Neuronal stem cell (in vitro differentiated cells): Measurements from ENCODE around the gene ANO9. TPM values are rescaled to one million over a fixed set of nuclear protein-coding genes. Genes with fewer than 3 reads are reported as not detected.

Source experiments
- DNase-seq: peaks from one replicate; pipeline ENCODE4 v3.0.0-alpha.2; 2013; ENCODE audit warnings: low spot score
- H2AFZ ChIP-seq: one replicate; pipeline ENCODE4 v1.6.1; 2013; ENCODE audit warnings: mild to moderate bottlenecking, low read length, inconsistent platforms
- H2AK5ac ChIP-seq: 2 replicates; pipeline ENCODE4 v1.6.1; 2013; ENCODE audit warnings: low read depth, mild to moderate bottlenecking, inconsistent platforms, low read length, moderate library complexity, mixed read lengths
- H2BK120ac ChIP-seq: 2 replicates; pipeline ENCODE4 v1.6.1; 2013; ENCODE audit warnings: low read depth, mild to moderate bottlenecking, inconsistent platforms, low read length, moderate library complexity, mixed read lengths
- H2BK12ac ChIP-seq: one replicate; pipeline ENCODE4 v1.6.1; 2013; ENCODE audit warnings: low read length, inconsistent platforms
- H2BK15ac ChIP-seq: 2 replicates; pipeline ENCODE4 v1.6.1; 2013; ENCODE audit warnings: mild to moderate bottlenecking, low read length, inconsistent platforms, mixed read lengths
- H2BK5ac ChIP-seq: one replicate; pipeline ENCODE4 v1.6.1; 2013; ENCODE audit warnings: inconsistent platforms, mild to moderate bottlenecking, low read length, moderate library complexity
- H3K14ac ChIP-seq: one replicate; pipeline ENCODE4 v1.6.1; 2013; ENCODE audit warnings: low read length, inconsistent platforms
- H3K18ac ChIP-seq: 2 replicates; pipeline ENCODE4 v1.6.1; 2013; ENCODE audit warnings: low read length, inconsistent platforms
- H3K23ac ChIP-seq: 2 replicates; pipeline ENCODE4 v1.6.1; 2013; ENCODE audit warnings: low read depth, mild to moderate bottlenecking, mixed read lengths, low read length, inconsistent platforms; ENCODE audit not compliant: poor library complexity
- H3K27ac ChIP-seq: replicated peaks from 3 replicates; pipeline ENCODE4 v1.5.1; 2013; ENCODE audit warnings: low read length, inconsistent platforms
- H3K27me3 ChIP-seq, 3 experiments: 2 replicates each; pipeline ENCODE4 v1.6.1; 2013; ENCODE audit warnings: low read length in 3 of 3, mild to moderate bottlenecking in 2 of 3, inconsistent platforms in 1 of 3, low read depth in 1 of 3, mixed read lengths in 1 of 3, moderate library complexity in 1 of 3; ENCODE audit not compliant: control insufficient read depth in 3 of 3, insufficient read depth in 3 of 3
- H3K36me3 ChIP-seq, 2 donors: replicated peaks in 1 of 2; 2 replicates each; pipeline ENCODE4 v1.6.1; 2013; ENCODE audit warnings: low read length in 2 of 2; ENCODE audit not compliant: control insufficient read depth in 2 of 2, insufficient read depth in 2 of 2
- H3K4ac ChIP-seq: 2 replicates; pipeline ENCODE4 v1.6.1; 2013; ENCODE audit warnings: inconsistent platforms, mild to moderate bottlenecking, low read length, moderate library complexity
- H3K4me1 ChIP-seq, 2 donors: 1 replicate in 1 of 2; 2 replicates in 1 of 2; pipeline ENCODE4 v1.6.1; 2013; ENCODE audit warnings: low read length in 2 of 2, low read depth in 1 of 2; ENCODE audit not compliant: control insufficient read depth in 2 of 2, insufficient read depth in 1 of 2
- H3K4me2 ChIP-seq: one replicate; pipeline ENCODE4 v1.6.1; 2013; ENCODE audit warnings: mild to moderate bottlenecking, low read length, inconsistent platforms; ENCODE audit not compliant: insufficient read depth, poor library complexity, severe bottlenecking
- H3K4me3 ChIP-seq, 2 donors: 2 replicates each; pipeline ENCODE4 v1.5.1; 2013; ENCODE audit warnings: low read length in 2 of 2, mild to moderate bottlenecking in 2 of 2, inconsistent platforms in 1 of 2, moderate library complexity in 1 of 2
- H3K79me1 ChIP-seq: one replicate; pipeline ENCODE4 v1.6.1; 2013; ENCODE audit warnings: low read depth, mild to moderate bottlenecking, inconsistent platforms, low read length, moderate library complexity
- H3K9ac ChIP-seq: one replicate; pipeline ENCODE4 v1.6.1; 2013; ENCODE audit warnings: mild to moderate bottlenecking, low read depth, low read length, inconsistent platforms; ENCODE audit not compliant: poor library complexity
- H3K9me3 ChIP-seq, 2 donors: replicated peaks in 1 of 2; 2 replicates each; pipeline versions ENCODE3 to v1.6.1; 2013; ENCODE audit warnings: low read length in 2 of 2, mild to moderate bottlenecking in 2 of 2, inconsistent platforms in 1 of 2, low read depth in 1 of 2, mixed read lengths in 1 of 2, moderate library complexity in 1 of 2; ENCODE audit not compliant: control insufficient read depth in 2 of 2, insufficient read depth in 1 of 2
- H4K8ac ChIP-seq: one replicate; pipeline ENCODE4 v1.6.1; 2013; ENCODE audit warnings: low read depth, mild to moderate bottlenecking, inconsistent platforms, low read length, moderate library complexity
- H4K91ac ChIP-seq: one replicate; pipeline ENCODE4 v1.6.1; 2013; ENCODE audit warnings: low read length, low read depth, mild to moderate bottlenecking, inconsistent platforms; ENCODE audit not compliant: poor library complexity
- WGBS, 2 donors: extraction: QIAGEN DNeasy Blood & Tissue Kit; methylation state at CpG; one replicate each; pipeline ENCODE4 v1.1.7; 2013; ENCODE audit warnings: missing lambda C conversion rate in 2 of 2, mixed read lengths in 1 of 2; ENCODE audit not compliant: insufficient read length in 2 of 2, insufficient replicate concordance in 1 of 2; ENCODE audit errors: extremely low coverage in 2 of 2; 5-methylcytosine and 5-hydroxymethylcytosine counted together
- polyA plus RNA-seq, 2 experiments: library from polyadenylated mRNA; stranded (reverse); fragments of 200-250 nt; gene quantifications; one replicate each; pipeline ENCODE4 v1.2.3, GENCODE V29; 2013

The ANO9 gene, protein sequence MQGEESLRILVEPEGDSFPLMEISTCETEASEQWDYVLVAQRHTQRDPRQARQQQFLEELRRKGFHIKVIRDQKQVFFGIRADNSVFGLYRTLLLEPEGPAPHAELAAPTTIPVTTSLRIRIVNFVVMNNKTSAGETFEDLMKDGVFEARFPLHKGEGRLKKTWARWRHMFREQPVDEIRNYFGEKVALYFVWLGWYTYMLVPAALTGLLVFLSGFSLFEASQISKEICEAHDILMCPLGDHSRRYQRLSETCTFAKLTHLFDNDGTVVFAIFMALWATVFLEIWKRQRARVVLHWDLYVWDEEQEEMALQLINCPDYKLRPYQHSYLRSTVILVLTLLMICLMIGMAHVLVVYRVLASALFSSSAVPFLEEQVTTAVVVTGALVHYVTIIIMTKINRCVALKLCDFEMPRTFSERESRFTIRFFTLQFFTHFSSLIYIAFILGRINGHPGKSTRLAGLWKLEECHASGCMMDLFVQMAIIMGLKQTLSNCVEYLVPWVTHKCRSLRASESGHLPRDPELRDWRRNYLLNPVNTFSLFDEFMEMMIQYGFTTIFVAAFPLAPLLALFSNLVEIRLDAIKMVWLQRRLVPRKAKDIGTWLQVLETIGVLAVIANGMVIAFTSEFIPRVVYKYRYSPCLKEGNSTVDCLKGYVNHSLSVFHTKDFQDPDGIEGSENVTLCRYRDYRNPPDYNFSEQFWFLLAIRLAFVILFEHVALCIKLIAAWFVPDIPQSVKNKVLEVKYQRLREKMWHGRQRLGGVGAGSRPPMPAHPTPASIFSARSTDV
- polyA plus RNA-seq (2013, experiment 1 of 2): 2.8 TPM
- polyA plus RNA-seq (2013, experiment 2 of 2): 1.9 TPM

DNA sequence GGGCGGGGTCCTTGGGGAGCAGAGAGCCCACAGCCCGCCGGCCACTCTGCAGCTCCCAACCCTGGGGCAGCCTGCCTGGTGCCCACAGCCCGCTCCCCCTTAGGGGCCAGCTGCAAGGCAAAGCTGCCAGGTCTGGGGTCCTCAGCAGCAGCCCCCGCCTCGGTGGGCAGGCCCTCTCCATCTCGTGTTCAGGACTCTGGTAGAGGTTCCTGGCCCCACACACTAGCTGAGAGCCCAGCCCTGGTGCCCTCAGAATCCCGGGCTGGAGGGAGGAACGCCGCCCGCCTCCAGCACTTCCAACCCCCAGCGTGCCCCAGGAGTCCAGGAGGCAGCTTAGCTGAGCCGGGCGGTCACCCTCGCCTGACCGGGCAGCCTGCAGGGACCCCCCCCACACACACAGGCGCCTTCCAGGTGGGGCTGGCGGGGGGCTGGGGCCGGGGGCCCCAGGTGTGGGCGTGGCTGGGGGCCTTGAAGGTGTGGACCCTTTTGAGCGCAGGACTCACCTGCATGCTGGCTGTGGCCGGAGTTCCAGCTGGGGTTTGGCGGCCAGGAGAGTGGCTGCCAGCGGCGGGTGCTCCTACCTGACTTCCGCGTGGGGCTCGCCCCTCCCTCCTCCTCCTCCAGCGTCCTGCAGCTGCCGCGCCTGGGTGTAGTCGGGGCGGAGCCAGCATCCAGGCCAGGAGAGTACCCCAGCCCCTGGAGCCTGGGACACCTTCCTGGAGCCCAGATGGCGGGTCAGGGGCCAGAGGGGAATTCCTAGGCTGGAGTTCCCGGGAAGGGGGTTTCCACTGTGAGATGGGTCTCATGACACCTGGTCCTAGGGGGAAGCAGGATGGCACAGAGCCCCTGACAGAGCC is at the start of gene ANO9:
ANO9 (minus strand) TSS at position 594 of the 857 bp plus-strand sequence; CDS start at position 509, 85 bp downstream.
- Histone ChIP-seq H2AK5ac (peak within 1 kb of the TSS; percentile 96), H2BK15ac (peak within 1 kb of the TSS; percentile 81), H2BK120ac (no peak within 1 kb of the TSS), H3K27me3 (peaks cover 0 to 38% (median 0%) of the 10 kb centered on the region in 3 experiments), H3K9me3 (peaks cover 0 to 5% of the 10 kb centered on the region in 2 donors), H3K27ac (no peak within 1 kb of the TSS), H3K18ac (peak within 1 kb of the TSS; percentile 94), H2AFZ (peak within 1 kb of the TSS; percentile 80), H3K9ac (no peak within 1 kb of the TSS), H3K23ac (peak within 1 kb of the TSS; percentile 80), H3K4ac (peak within 1 kb of the TSS; percentile 53), H4K8ac (peak within 1 kb of the TSS; percentile 82), H3K79me1 (peaks cover 5% of the 10 kb centered on the region), H3K4me3 (peak within 1 kb of the TSS in 1 of 2 donors; percentile 21), H3K36me3 (no peaks in the 10 kb centered on the region), H3K4me1 (peaks cover 6 to 12% of the 10 kb centered on the region in 2 donors), H2BK12ac (peak within 1 kb of the TSS; percentile 24), H3K4me2 (peak within 1 kb of the TSS; percentile 25), H3K14ac (peak within 1 kb of the TSS; percentile 71), H2BK5ac (peak within 1 kb of the TSS; percentile 71), H4K91ac (peak within 1 kb of the TSS; percentile 1)
- no CpG with 5 or more reads among the region's 35 CpGs for WGBS, 2 donors
- no peak for DNase-seq

DNA sequence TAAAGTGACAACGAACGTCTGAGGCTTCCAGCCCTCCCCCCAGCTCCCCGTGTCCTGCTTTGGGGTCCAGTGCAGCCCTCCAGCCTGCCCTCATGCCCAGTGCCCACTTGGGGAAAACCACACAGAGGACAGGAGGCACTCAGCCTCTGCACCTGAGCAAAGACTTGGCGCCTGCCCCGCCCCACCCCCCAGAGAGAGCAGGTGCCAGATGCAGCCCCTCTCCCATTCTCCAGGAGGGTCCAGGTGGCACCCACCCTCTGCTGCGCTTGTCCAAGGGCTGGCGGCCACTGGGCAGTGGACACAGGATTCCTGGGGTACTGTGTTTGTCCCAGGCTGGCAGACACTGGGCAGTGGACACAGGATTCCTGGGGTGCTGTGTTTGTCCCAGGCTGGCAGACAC is 49.5 kb upstream of the ANO9 start:
- no peak overlapping the region for H2BK5ac ChIP-seq
- no peak overlapping the region for H4K91ac ChIP-seq
- H3K9me3 ChIP-seq: no peaks in the 10 kb centered on the region
- no peak overlapping the region for H2AFZ ChIP-seq
- no CpG with 5 or more reads among the region's 7 CpGs for WGBS, 2 donors
- H3K4me3 ChIP-seq: no peak overlapping the region
- H2BK12ac ChIP-seq: no peak overlapping the region
- H2BK15ac ChIP-seq: no peak overlapping the region
- H4K8ac ChIP-seq: no peak overlapping the region
- no peak overlapping the region for H3K23ac ChIP-seq
- peaks cover 25 to 55% of the 10 kb centered on the region in 2 donors for H3K36me3 ChIP-seq
- H3K9ac ChIP-seq: no peak overlapping the region
- no peak overlapping the region for H2AK5ac ChIP-seq
- no peaks in the 10 kb centered on the region for H3K27me3 ChIP-seq
- H3K14ac ChIP-seq: no peak overlapping the region
- H2BK120ac ChIP-seq: no peak overlapping the region
- H3K79me1 ChIP-seq: peaks cover 7% of the 10 kb centered on the region
- no peak for DNase-seq
- no peak overlapping the region for H3K4me2 ChIP-seq
- H3K4me1 ChIP-seq: no peaks in the 10 kb centered on the region
- no peak overlapping the region for H3K18ac ChIP-seq
- H3K4ac ChIP-seq: no peak overlapping the region
- no peak overlapping the region for H3K27ac ChIP-seq

DNA sequence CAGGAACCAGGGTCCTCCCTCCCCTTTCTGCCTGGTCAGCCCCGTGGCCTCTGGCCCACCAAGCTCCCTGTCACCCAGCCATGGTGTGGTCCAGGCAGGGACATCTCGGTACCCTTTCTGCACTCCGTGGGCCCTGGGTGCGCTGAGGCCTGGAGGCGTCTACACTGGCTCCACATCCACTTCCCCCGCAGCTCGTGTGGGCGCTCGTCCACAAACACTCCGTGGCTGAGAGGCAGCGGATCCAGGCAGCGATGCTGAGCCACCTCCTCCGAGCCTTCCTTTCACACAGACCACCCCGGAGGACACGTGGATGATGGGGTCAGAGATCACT is 49.1 kb upstream of the ANO9 start:
- H4K8ac ChIP-seq: no peak overlapping the region
- no peak overlapping the region for H3K27ac ChIP-seq
- DNase-seq: no peak
- H3K4me1 ChIP-seq: no peaks in the 10 kb centered on the region
- H3K4ac ChIP-seq: no peak overlapping the region
- H3K9me3 ChIP-seq: no peaks in the 10 kb centered on the region
- no peak overlapping the region for H2BK5ac ChIP-seq
- no peak overlapping the region for H3K18ac ChIP-seq
- no peak overlapping the region for H2BK15ac ChIP-seq
- no peaks in the 10 kb centered on the region for H3K27me3 ChIP-seq
- no peak overlapping the region for H2BK120ac ChIP-seq
- H3K4me2 ChIP-seq: no peak overlapping the region
- no peak overlapping the region for H4K91ac ChIP-seq
- H3K9ac ChIP-seq: peak overlapping the region; percentile 60
- H3K36me3 ChIP-seq: peaks cover 23 to 51% of the 10 kb centered on the region in 2 donors
- H2BK12ac ChIP-seq: no peak overlapping the region
- peaks cover 8% of the 10 kb centered on the region for H3K79me1 ChIP-seq
- no peak overlapping the region for H3K14ac ChIP-seq
- H3K4me3 ChIP-seq: no peak overlapping the region
- no peak overlapping the region for H2AFZ ChIP-seq
- no peak overlapping the region for H2AK5ac ChIP-seq
- no peak overlapping the region for H3K23ac ChIP-seq
- WGBS, 2 donors: no CpG with 5 or more reads among the region's 15 CpGs
